Astrocyte of the cerebellum (primary cell): ENCODE results near the gene STARD13.
"Not testable (repeated sequence)": the region's sequence is repeated elsewhere in the genome, so short reads cannot be mapped to it uniquely, and the experiment has no call there.

Experiments
- DNase-seq: peaks from one replicate; pipeline ENCODE4 v3.0.0-alpha.2; 2011; ENCODE audit warnings: low read depth
- H3K4me3 ChIP-seq: 2 replicates; pipeline ENCODE4 v1.5.1; 2011; ENCODE audit warnings: mild to moderate bottlenecking, low read depth, low read length, moderate library complexity
- CTCF ChIP-seq: IDR thresholded peaks from 2 replicates; pipeline ENCODE4 v1.5.1; 2012; ENCODE audit warnings: low read length, low read depth, moderate library complexity, mild to moderate bottlenecking; ENCODE audit errors: missing control alignments
- in situ Hi-C: cut with HindIII; loops from 2 replicates; pipeline ENCODE4 v1.10.0; 2017; ENCODE audit warnings: low sequenced_read_pairs

STARD13 gene

GRCh38 chr13:33182729-33183128, 102.8 kb downstream of the STARD13 start:
- DNase-seq: no peak
- no peak for TF ChIP-seq CTCF
- no peak overlapping the region for H3K4me3 ChIP-seq
- in situ Hi-C loops: no loop called here

GRCh38 chr13:33181264-33181663, 104.3 kb downstream of the STARD13 start:
- no peak overlapping the region for H3K4me3 ChIP-seq
- TF ChIP-seq CTCF: no peak
- no peak for DNase-seq
- in situ Hi-C loops: no loop called here

GRCh38 chr13:33180122-33180804, 105.3 kb downstream of the STARD13 start:
- no peak overlapping the region for H3K4me3 ChIP-seq
- DNase-seq: no peak
- TF ChIP-seq CTCF: no peak
- in situ Hi-C loops: no loop called here

GRCh38 chr13:33179463-33179862, 106.1 kb downstream of the STARD13 start:
- no peak for TF ChIP-seq CTCF
- DNase-seq: no peak
- in situ Hi-C loops: no loop called here
- no peak overlapping the region for H3K4me3 ChIP-seq

GRCh38 chr13:33178209-33178840, 107.2 kb downstream of the STARD13 start:
- DNase-seq: no peak
- no peak overlapping the region for H3K4me3 ChIP-seq
- TF ChIP-seq CTCF: no peak
- in situ Hi-C loops: no loop called here

GRCh38 chr13:33177340-33178208, 108.0 kb downstream of the STARD13 start:
- H3K4me3 ChIP-seq, in situ Hi-C loops, DNase-seq: not testable (repeated sequence)
